Activated T-cell treated with anti-CD3 and anti-CD28 coated beads, Interleukin-2, amount 50 U/mL, for 24 hours (primary cell): ENCODE results near the gene LMCD1.

ENCODE experiments used
- DNase-seq: peaks from one replicate; pipeline ENCODE4 v3.0.0-alpha.2; 2020
- H3K27ac Mint-ChIP-seq: 2 replicates; pipeline ENCODE4 v1.8.0; 2020; ENCODE audit warnings: mild to moderate bottlenecking, mixed read lengths
- H3K27me3 Mint-ChIP-seq: 2 replicates; pipeline ENCODE4 v1.8.0; 2020; ENCODE audit warnings: mixed read lengths
- H3K36me3 Mint-ChIP-seq: 2 replicates; pipeline ENCODE4 v1.8.0; 2020; ENCODE audit warnings: low read depth, mixed read lengths
- H3K4me1 Mint-ChIP-seq: 2 replicates; pipeline ENCODE4 v1.8.0; 2020; ENCODE audit warnings: low read depth, mixed read lengths
- H3K4me3 Mint-ChIP-seq: 2 replicates; pipeline ENCODE4 v1.8.0; 2020; ENCODE audit warnings: mild to moderate bottlenecking, moderate library complexity, mixed read lengths
- H3K9me3 Mint-ChIP-seq: 2 replicates; pipeline ENCODE4 v1.8.0; 2020; ENCODE audit warnings: mixed read lengths

LMCD1 gene

GRCh38 chr3:8490079-8490552, 11.5 kb upstream of the LMCD1 start:
- Mint-ChIP-seq H3K4me1 (no peaks in the 10 kb centered on the region), H3K9me3 (no peaks in the 10 kb centered on the region), H3K36me3 (no peaks in the 10 kb centered on the region), H3K27ac (no peak overlapping the region), H3K4me3 (no peak overlapping the region), H3K27me3 (peaks cover 12% of the 10 kb centered on the region)
- DNase-seq, result no peak

GRCh38 chr3:8491271-8492144, 10.1 kb upstream of the LMCD1 start:
- H3K27ac Mint-ChIP-seq, result no peak overlapping the region
- no peaks in the 10 kb centered on the region for H3K4me1 Mint-ChIP-seq
- H3K4me3 Mint-ChIP-seq, result no peak overlapping the region
- H3K27me3 Mint-ChIP-seq, result peaks cover 12% of the 10 kb centered on the region
- DNase-seq, result no peak
- no peaks in the 10 kb centered on the region for H3K36me3 Mint-ChIP-seq
- no peaks in the 10 kb centered on the region for H3K9me3 Mint-ChIP-seq

- no peaks in the 10 kb centered on the region for H3K36me3 Mint-ChIP-seq
- H3K4me3 Mint-ChIP-seq, result no peak overlapping the region
- no peak for DNase-seq
- H3K27ac Mint-ChIP-seq, result no peak overlapping the region
- peaks cover 12% of the 10 kb centered on the region for H3K27me3 Mint-ChIP-seq
- H3K4me1 Mint-ChIP-seq, result no peaks in the 10 kb centered on the region
- no peaks in the 10 kb centered on the region for H3K9me3 Mint-ChIP-seq
Measured at GRCh38 chr3:8492744-8493511, 8.7 kb upstream of the LMCD1 start.

- H3K4me1 Mint-ChIP-seq, result no peaks in the 10 kb centered on the region
- H3K27me3 Mint-ChIP-seq, result peaks cover 15% of the 10 kb centered on the region
- no peak overlapping the region for H3K4me3 Mint-ChIP-seq
- no peaks in the 10 kb centered on the region for H3K9me3 Mint-ChIP-seq
- DNase-seq, result no peak
- H3K27ac Mint-ChIP-seq, result no peak overlapping the region
- no peaks in the 10 kb centered on the region for H3K36me3 Mint-ChIP-seq
Measured at GRCh38 chr3:8493744-8494143, 7.9 kb upstream of the LMCD1 start.

- no peaks in the 10 kb centered on the region for H3K4me1 Mint-ChIP-seq
- H3K9me3 Mint-ChIP-seq, result no peaks in the 10 kb centered on the region
- no peak overlapping the region for H3K27ac Mint-ChIP-seq
- peaks cover 15% of the 10 kb centered on the region for H3K27me3 Mint-ChIP-seq
- H3K36me3 Mint-ChIP-seq, result no peaks in the 10 kb centered on the region
- DNase-seq, result no peak
- no peak overlapping the region for H3K4me3 Mint-ChIP-seq
Measured at GRCh38 chr3:8494327-8494726, 7.3 kb upstream of the LMCD1 start.

GRCh38 chr3:8497582-8497981, 4.0 kb upstream of the LMCD1 start:
- Mint-ChIP-seq H3K36me3 (no peaks in the 10 kb centered on the region), H3K4me3 (no peak overlapping the region), H3K4me1 (peaks cover 11% of the 10 kb centered on the region), H3K27ac (no peak overlapping the region), H3K27me3 (peaks cover 32% of the 10 kb centered on the region), H3K9me3 (no peaks in the 10 kb centered on the region)
- DNase-seq, result no peak

- H3K4me1 Mint-ChIP-seq, result peaks cover 16% of the 10 kb centered on the region
- H3K9me3 Mint-ChIP-seq, result no peaks in the 10 kb centered on the region
- H3K27me3 Mint-ChIP-seq, result peaks cover 38% of the 10 kb centered on the region
- H3K4me3 Mint-ChIP-seq, result no peak overlapping the region
- DNase-seq, result no peak
- H3K27ac Mint-ChIP-seq, result no peak overlapping the region
- no peaks in the 10 kb centered on the region for H3K36me3 Mint-ChIP-seq
Measured at GRCh38 chr3:8499181-8499611, 2.4 kb upstream of the LMCD1 start.

GRCh38 chr3:8500319-8500988, 1.2 kb upstream of the LMCD1 start:
- peaks cover 38% of the 10 kb centered on the region for H3K27me3 Mint-ChIP-seq
- H3K9me3 Mint-ChIP-seq, result no peaks in the 10 kb centered on the region
- no peaks in the 10 kb centered on the region for H3K36me3 Mint-ChIP-seq
- no peak overlapping the region for H3K27ac Mint-ChIP-seq
- DNase-seq, result no peak
- peaks cover 21% of the 10 kb centered on the region for H3K4me1 Mint-ChIP-seq
- H3K4me3 Mint-ChIP-seq, result no peak overlapping the region

GRCh38 chr3:8500989-8501370, 643 bp upstream of the LMCD1 start:
- peaks cover 21% of the 10 kb centered on the region for H3K4me1 Mint-ChIP-seq
- no peaks in the 10 kb centered on the region for H3K36me3 Mint-ChIP-seq
- H3K4me3 Mint-ChIP-seq, result peak overlapping the region; percentile 71
- no peak for DNase-seq
- peaks cover 38% of the 10 kb centered on the region for H3K27me3 Mint-ChIP-seq
- peak overlapping the region; percentile 50 for H3K27ac Mint-ChIP-seq
- no peaks in the 10 kb centered on the region for H3K9me3 Mint-ChIP-seq

- no peak overlapping the region for H3K27ac Mint-ChIP-seq
Measured at GRCh38 chr3:8503461-8503860, 1.8 kb downstream of the LMCD1 start.

GRCh38 chr3:8503871-8504610, 2.4 kb downstream of the LMCD1 start:
- Mint-ChIP-seq H3K36me3 (no peaks in the 10 kb centered on the region), H3K9me3 (no peaks in the 10 kb centered on the region), H3K4me3 (no peak overlapping the region), H3K4me1 (peaks cover 21% of the 10 kb centered on the region), H3K27me3 (peaks cover 34% of the 10 kb centered on the region), H3K27ac (peak overlapping the region; percentile 56)
- no peak for DNase-seq

More at GRCh38 chr3:8503461-8503860, 1.8 kb downstream of the LMCD1 start:
- H3K9me3 Mint-ChIP-seq, result no peaks in the 10 kb centered on the region
- peaks cover 37% of the 10 kb centered on the region for H3K27me3 Mint-ChIP-seq
- peaks cover 21% of the 10 kb centered on the region for H3K4me1 Mint-ChIP-seq
- no peak for DNase-seq
- no peaks in the 10 kb centered on the region for H3K36me3 Mint-ChIP-seq
- H3K4me3 Mint-ChIP-seq, result no peak overlapping the region

- no peaks in the 10 kb centered on the region for H3K9me3 Mint-ChIP-seq
- no peak for DNase-seq
- peaks cover 21% of the 10 kb centered on the region for H3K4me1 Mint-ChIP-seq
- H3K27ac Mint-ChIP-seq, result peak overlapping the region; percentile 56
- H3K27me3 Mint-ChIP-seq, result peaks cover 34% of the 10 kb centered on the region
- no peaks in the 10 kb centered on the region for H3K36me3 Mint-ChIP-seq
- no peak overlapping the region for H3K4me3 Mint-ChIP-seq
Measured at GRCh38 chr3:8504611-8504973, 3.0 kb downstream of the LMCD1 start.

- H3K27me3 Mint-ChIP-seq, result peaks cover 26% of the 10 kb centered on the region
- no peak for DNase-seq
- H3K9me3 Mint-ChIP-seq, result no peaks in the 10 kb centered on the region
- H3K4me1 Mint-ChIP-seq, result peaks cover 21% of the 10 kb centered on the region
- no peak overlapping the region for H3K4me3 Mint-ChIP-seq
- H3K27ac Mint-ChIP-seq, result no peak overlapping the region
- H3K36me3 Mint-ChIP-seq, result no peaks in the 10 kb centered on the region
Measured at GRCh38 chr3:8505621-8506020, 4.0 kb downstream of the LMCD1 start.

GRCh38 chr3:8506571-8507061, 5.0 kb downstream of the LMCD1 start:
- Mint-ChIP-seq H3K4me1 (peaks cover 13% of the 10 kb centered on the region), H3K27me3 (peaks cover 17% of the 10 kb centered on the region)

More at GRCh38 chr3:8506571-8507061, 5.0 kb downstream of the LMCD1 start:
- DNase-seq, result no peak
- H3K27ac Mint-ChIP-seq, result no peak overlapping the region
- no peaks in the 10 kb centered on the region for H3K36me3 Mint-ChIP-seq
- no peaks in the 10 kb centered on the region for H3K9me3 Mint-ChIP-seq
- H3K4me3 Mint-ChIP-seq, result no peak overlapping the region
